WERI-Rb-1 (cell line): ENCODE measurements around the gene IGFLR1.
A peak's percentile ranks its signal among the peaks of the same experiment; 100 is the strongest.
"Not testable (repeated sequence)": the region's sequence is repeated elsewhere in the genome, so short reads cannot be mapped to it uniquely, and the experiment has no call there.

Experiments used
- DNase-seq: peaks from one replicate; pipeline ENCODE4 v3.0.0-alpha.2; 2020
- H3K27ac ChIP-seq: fragments of 250-450 bp; sonication (Bioruptor Pico); 2 replicates; pipeline ENCODE4 v1.5.1; 2020; ENCODE audit warnings: mild to moderate bottlenecking, moderate library complexity
- H3K27me3 ChIP-seq: fragments of 250-450 bp; sonication (Bioruptor Pico); 2 replicates; pipeline ENCODE4 v1.5.1; 2021; ENCODE audit warnings: mild to moderate bottlenecking, low read depth, moderate library complexity; ENCODE audit not compliant: insufficient read depth, severe bottlenecking
- H3K36me3 ChIP-seq: fragments of 250-450 bp; sonication (Bioruptor Pico); 2 replicates; pipeline ENCODE4 v1.5.1; 2020; ENCODE audit warnings: mild to moderate bottlenecking, moderate library complexity
- H3K4me3 ChIP-seq: 2 replicates; pipeline ENCODE4 v1.5.1; 2011; ENCODE audit warnings: low read depth, mild to moderate bottlenecking, control low read depth, low read length
- H3K9me3 ChIP-seq: fragments of 250-450 bp; sonication (Bioruptor Pico); 2 replicates; pipeline ENCODE4 v1.5.1; 2021; ENCODE audit warnings: mild to moderate bottlenecking, moderate library complexity; ENCODE audit not compliant: severe bottlenecking
- CTCF ChIP-seq: IDR thresholded peaks from 2 replicates; pipeline ENCODE4 v1.5.1; 2011; ENCODE audit warnings: low read depth, mild to moderate bottlenecking, control low read depth, inconsistent platforms, low read length

The IGFLR1 gene

GRCh38 chr19:35693835-35694599 is 48.2 kb downstream of the IGFLR1 start:
- peaks cover 2% of the 10 kb centered on the region for H3K9me3 ChIP-seq
- peak; percentile 92 for DNase-seq
- TF ChIP-seq CTCF: peak; percentile 98
- H3K36me3 ChIP-seq: no peaks in the 10 kb centered on the region
- no peak overlapping the region for H3K4me3 ChIP-seq
- H3K27me3 ChIP-seq: no peaks in the 10 kb centered on the region
- no peak overlapping the region; the same call in 1 of the 2 replicates for H3K27ac ChIP-seq

GRCh38 chr19:35693422-35693821 is 48.8 kb downstream of the IGFLR1 start:
- no peak overlapping the region for H3K4me3 ChIP-seq
- H3K9me3 ChIP-seq: peaks cover 2% of the 10 kb centered on the region
- TF ChIP-seq CTCF: no peak
- H3K27ac ChIP-seq: no peak overlapping the region; the same call in 1 of the 2 replicates
- H3K27me3 ChIP-seq: no peaks in the 10 kb centered on the region
- no peak for DNase-seq
- H3K36me3 ChIP-seq: no peaks in the 10 kb centered on the region

- Histone ChIP-seq H3K27ac (no peak overlapping the region), H3K4me3 (no peak overlapping the region), H3K9me3 (peaks cover 2% of the 10 kb centered on the region), H3K36me3 (no peaks in the 10 kb centered on the region), H3K27me3 (no peaks in the 10 kb centered on the region)
- no peak for DNase-seq
- no peak for TF ChIP-seq CTCF
Measured at GRCh38 chr19:35692010-35692409, 50.2 kb downstream of the IGFLR1 start.

GRCh38 chr19:35691106-35691505 is 51.1 kb downstream of the IGFLR1 start:
- H3K9me3 ChIP-seq, DNase-seq, H3K36me3 ChIP-seq, H3K27ac ChIP-seq, H3K27me3 ChIP-seq, H3K4me3 ChIP-seq: not testable (repeated sequence)

- DNase-seq: no peak
- TF ChIP-seq CTCF: no peak
- no peaks in the 10 kb centered on the region for H3K27me3 ChIP-seq
- H3K4me3 ChIP-seq: no peak overlapping the region
- no peak overlapping the region for H3K27ac ChIP-seq
- H3K9me3 ChIP-seq: no peaks in the 10 kb centered on the region
- no peaks in the 10 kb centered on the region for H3K36me3 ChIP-seq
Measured at GRCh38 chr19:35689836-35690235, 52.4 kb downstream of the IGFLR1 start.
